ENCODE data around the gene MYT1.
A peak's percentile ranks its signal among the peaks of the same experiment; 100 is the strongest.

Gene MYT1

GRCh38 chr20:64206614-64207013, 42.4 kb downstream of the MYT1 start:
- Histone ChIP-seq H3K36me3 (replicated peaks; ENCODE audit: insufficient read depth, low read length) (no peaks in the 10 kb centered on the region), H3K4me3 (ENCODE audit: low read length) (no peak overlapping the region), H3K4me2 (ENCODE audit: low read depth, low read length) (peak overlapping the region; percentile 34), H3K79me2 (ENCODE audit: low read length) (no peaks in the 10 kb centered on the region), H3K9me3 (replicated peaks; ENCODE audit: insufficient read depth, low read length) (no peaks in the 10 kb centered on the region), H3K27me3 (replicated peaks; ENCODE audit: insufficient read depth, low read length) (peaks cover 99% of the 10 kb centered on the region), H3K27ac (ENCODE audit: low read length) (no peak overlapping the region), H3K9me2 (replicated peaks; ENCODE audit: insufficient read depth, low read length) (no peaks in the 10 kb centered on the region), H2AFZ (ENCODE audit: low read length) (no peak overlapping the region), H3K4me1 (ENCODE audit: low read length) (no peaks in the 10 kb centered on the region), H3K9ac (ENCODE audit: low read length) (no peak overlapping the region), H4K20me1 (ENCODE audit: insufficient read depth, low read length) (no peaks in the 10 kb centered on the region), H3F3A (ENCODE audit: insufficient read depth, low read length) (no peaks in the 10 kb centered on the region)
- no peak for DNase-seq
- TF ChIP-seq CTCF (IDR thresholded peaks at IDR 0.05; ENCODE audit: low read length) (no peak), EZH2phosphoT487 (IDR thresholded peaks at IDR 0.05; ENCODE audit: low read length) (no peak), EZH2 (optimal IDR thresholded peaks at IDR 0.05; ENCODE audit: low read depth, low read length) (no peak)

- H3K4me2 ChIP-seq (ENCODE audit: low read depth, low read length): no peak overlapping the region
- no peaks in the 10 kb centered on the region for H3K36me3 ChIP-seq (replicated peaks; ENCODE audit: insufficient read depth, low read length)
- no peaks in the 10 kb centered on the region for H3K79me2 ChIP-seq (ENCODE audit: low read length)
- no peak overlapping the region for H2AFZ ChIP-seq (ENCODE audit: low read length)
- H3K9ac ChIP-seq (ENCODE audit: low read length): no peak overlapping the region
- H3K9me3 ChIP-seq (replicated peaks; ENCODE audit: insufficient read depth, low read length): no peaks in the 10 kb centered on the region
- H4K20me1 ChIP-seq (ENCODE audit: insufficient read depth, low read length): no peaks in the 10 kb centered on the region
- H3K9me2 ChIP-seq (replicated peaks; ENCODE audit: insufficient read depth, low read length): no peaks in the 10 kb centered on the region
- no peak overlapping the region for H3K4me3 ChIP-seq (ENCODE audit: low read length)
- H3K27me3 ChIP-seq (replicated peaks; ENCODE audit: insufficient read depth, low read length): peaks cover 97% of the 10 kb centered on the region
- H3F3A ChIP-seq (ENCODE audit: insufficient read depth, low read length): no peaks in the 10 kb centered on the region
- DNase-seq: no peak
- TF ChIP-seq EZH2 (optimal IDR thresholded peaks at IDR 0.05; ENCODE audit: low read depth, low read length) (no peak), CTCF (IDR thresholded peaks at IDR 0.05; ENCODE audit: low read length) (no peak)
- H3K4me1 ChIP-seq (ENCODE audit: low read length): no peaks in the 10 kb centered on the region
- H3K27ac ChIP-seq (ENCODE audit: low read length): no peak overlapping the region
Observed at GRCh38 chr20:64207641-64208590, 43.7 kb downstream of the MYT1 start.

- H3K4me3 ChIP-seq (ENCODE audit: low read length): no peak overlapping the region
- H3K4me2 ChIP-seq (ENCODE audit: low read depth, low read length): no peak overlapping the region
- H4K20me1 ChIP-seq (ENCODE audit: insufficient read depth, low read length): no peaks in the 10 kb centered on the region
- peaks cover 97% of the 10 kb centered on the region for H3K27me3 ChIP-seq (replicated peaks; ENCODE audit: insufficient read depth, low read length)
- H3K9ac ChIP-seq (ENCODE audit: low read length): no peak overlapping the region
- H2AFZ ChIP-seq (ENCODE audit: low read length): no peak overlapping the region
- H3K36me3 ChIP-seq (replicated peaks; ENCODE audit: insufficient read depth, low read length): no peaks in the 10 kb centered on the region
- no peak for TF ChIP-seq EZH2phosphoT487 (IDR thresholded peaks at IDR 0.05; ENCODE audit: low read length)
- TF ChIP-seq CTCF (IDR thresholded peaks at IDR 0.05; ENCODE audit: low read length): no peak
- TF ChIP-seq EZH2 (optimal IDR thresholded peaks at IDR 0.05; ENCODE audit: low read depth, low read length): no peak
- H3K79me2 ChIP-seq (ENCODE audit: low read length): no peaks in the 10 kb centered on the region
- H3K4me1 ChIP-seq (ENCODE audit: low read length): no peaks in the 10 kb centered on the region
- no peak overlapping the region for H3K27ac ChIP-seq (ENCODE audit: low read length)
- no peak for DNase-seq
- H3K9me3 ChIP-seq (replicated peaks; ENCODE audit: insufficient read depth, low read length): no peaks in the 10 kb centered on the region
- no peaks in the 10 kb centered on the region for H3K9me2 ChIP-seq (replicated peaks; ENCODE audit: insufficient read depth, low read length)
- no peaks in the 10 kb centered on the region for H3F3A ChIP-seq (ENCODE audit: insufficient read depth, low read length)
Observed at GRCh38 chr20:64209148-64209547, 44.9 kb downstream of the MYT1 start.
